ENCODE data around the gene ANO6. TPM values are rescaled to one million over a fixed set of nuclear protein-coding genes. Genes with fewer than 3 reads are reported as not detected.

The ANO6 gene, protein sequence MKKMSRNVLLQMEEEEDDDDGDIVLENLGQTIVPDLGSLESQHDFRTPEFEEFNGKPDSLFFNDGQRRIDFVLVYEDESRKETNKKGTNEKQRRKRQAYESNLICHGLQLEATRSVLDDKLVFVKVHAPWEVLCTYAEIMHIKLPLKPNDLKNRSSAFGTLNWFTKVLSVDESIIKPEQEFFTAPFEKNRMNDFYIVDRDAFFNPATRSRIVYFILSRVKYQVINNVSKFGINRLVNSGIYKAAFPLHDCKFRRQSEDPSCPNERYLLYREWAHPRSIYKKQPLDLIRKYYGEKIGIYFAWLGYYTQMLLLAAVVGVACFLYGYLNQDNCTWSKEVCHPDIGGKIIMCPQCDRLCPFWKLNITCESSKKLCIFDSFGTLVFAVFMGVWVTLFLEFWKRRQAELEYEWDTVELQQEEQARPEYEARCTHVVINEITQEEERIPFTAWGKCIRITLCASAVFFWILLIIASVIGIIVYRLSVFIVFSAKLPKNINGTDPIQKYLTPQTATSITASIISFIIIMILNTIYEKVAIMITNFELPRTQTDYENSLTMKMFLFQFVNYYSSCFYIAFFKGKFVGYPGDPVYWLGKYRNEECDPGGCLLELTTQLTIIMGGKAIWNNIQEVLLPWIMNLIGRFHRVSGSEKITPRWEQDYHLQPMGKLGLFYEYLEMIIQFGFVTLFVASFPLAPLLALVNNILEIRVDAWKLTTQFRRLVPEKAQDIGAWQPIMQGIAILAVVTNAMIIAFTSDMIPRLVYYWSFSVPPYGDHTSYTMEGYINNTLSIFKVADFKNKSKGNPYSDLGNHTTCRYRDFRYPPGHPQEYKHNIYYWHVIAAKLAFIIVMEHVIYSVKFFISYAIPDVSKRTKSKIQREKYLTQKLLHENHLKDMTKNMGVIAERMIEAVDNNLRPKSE
- total RNA-seq = 20.7 and 23.2 TPM in 2 replicates

DNA sequence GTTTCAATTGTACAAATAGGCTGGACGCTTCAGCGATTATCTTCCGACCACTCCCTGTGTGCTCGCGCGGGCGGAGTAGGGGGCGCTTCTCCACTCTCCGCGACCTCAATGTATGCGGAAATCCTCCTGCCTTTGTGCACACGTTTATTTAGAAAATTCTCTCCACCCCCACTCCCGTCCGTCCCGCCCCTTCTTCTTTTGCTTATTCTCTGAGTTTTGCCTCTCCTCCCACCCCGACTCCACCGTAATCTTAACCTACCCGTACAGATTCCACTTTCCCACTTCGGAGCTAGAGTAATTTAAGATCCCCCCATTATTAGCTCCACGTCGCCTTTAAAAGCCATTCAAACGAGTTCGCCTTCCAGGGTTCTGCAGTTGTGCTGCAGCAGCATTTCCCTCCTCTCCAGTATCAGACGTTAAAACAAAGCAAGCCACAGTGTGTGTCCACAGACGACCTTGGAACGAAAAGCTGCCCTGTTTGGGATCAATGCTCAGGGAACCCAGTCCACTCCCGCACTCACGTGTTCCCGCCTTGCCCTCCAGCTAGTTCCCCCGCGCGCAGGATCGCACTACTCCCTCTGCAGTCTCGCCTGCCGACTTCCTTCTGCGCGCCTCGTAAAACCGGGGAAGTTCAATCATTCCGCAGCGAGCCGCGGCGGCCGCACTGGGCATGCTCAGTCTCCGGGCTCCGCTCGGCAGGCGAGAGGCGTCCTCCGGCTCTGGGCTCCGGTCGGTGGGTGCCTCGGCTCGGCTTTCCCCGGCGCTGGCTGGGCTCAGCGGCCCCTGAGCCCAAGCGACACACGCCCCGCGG, at the start of gene ANO6:
TSS of gene ANO6 (plus strand) at position 677 of the 811 bp plus-strand sequence. CDS start 227 bp downstream, outside the sequence.

Other genes starting within 250 kb of the ANO6 start
- not detected in 2 replicates for gene DBX2, start 165.0 kb upstream of the ANO6 start, total RNA-seq

Measured in bronchus fibroblast of lung (primary cell).